Activated B cell treated with CpG ODN at 0.5 μM for 24 hours (primary cell): ENCODE data around the gene C2CD4C. TPM values are rescaled to one million over a fixed set of nuclear protein-coding genes. Genes with fewer than 3 reads are reported as not detected.
"Not testable (repeated sequence)": the region's sequence is repeated elsewhere in the genome, so short reads cannot be mapped to it uniquely, and the experiment has no call there.

Source experiments
- ATAC-seq: fragments of 200-7000 bp; cut with Tn5 transposase; one replicate; pipeline ENCODE4 v1.10.0; 2021; ENCODE audit warnings: low read depth, mild to moderate bottlenecking, moderate library complexity
- CTCF ChIA-PET: fragments of 350-600 bp; sonication (Branson Sonifier 250); formaldehyde crosslinking; loops from one replicate; lab custom pipeline; 2021; ENCODE audit warnings: antibody characterized with exemption; lab: Charles Lee
- POLR2A ChIA-PET: fragments of 350-600 bp; sonication (Branson Sonifier 250); formaldehyde crosslinking; loops from one replicate; lab custom pipeline; 2021; ENCODE audit warnings: antibody characterized with exemption; lab: Charles Lee
- DNase-seq: peaks from one replicate; pipeline ENCODE4 v3.0.0; 2022
- H3K27ac Mint-ChIP-seq: one replicate; pipeline ENCODE4 v1.8.0; 2020; ENCODE audit warnings: mixed read lengths
- H3K27me3 Mint-ChIP-seq: one replicate; pipeline ENCODE4 v1.8.0; 2021; ENCODE audit warnings: mixed read lengths
- H3K36me3 Mint-ChIP-seq: one replicate; pipeline ENCODE4 v1.8.0; 2021; ENCODE audit warnings: low read depth, mixed read lengths
- H3K4me1 Mint-ChIP-seq: one replicate; pipeline ENCODE4 v1.8.0; 2021; ENCODE audit warnings: mixed read lengths
- H3K4me3 Mint-ChIP-seq: one replicate; pipeline ENCODE4 v1.8.0; 2020; ENCODE audit warnings: mild to moderate bottlenecking, mixed read lengths
- H3K9me3 Mint-ChIP-seq: one replicate; pipeline ENCODE4 v1.8.0; 2020; ENCODE audit warnings: mixed read lengths
- intact Hi-C: fragments of 100-400 bp; cut with micrococcal nuclease; formaldehyde crosslinking; loops from one replicate; pipeline ENCODE4 v1.15.1; 2024
- total RNA-seq: library from RNA; stranded (reverse); gene quantifications from 2 replicates; pipeline ENCODE4 v1.2.3, GENCODE V29; 2022
- TF ChIP-seq, protein P1 (sequence below): fragments of 200-600 bp; IDR thresholded peaks from one replicate; pipeline ENCODE4 v1.8.0; 2022; ENCODE audit warnings: antibody characterized with exemption, mild to moderate bottlenecking

The C2CD4C gene
- total RNA-seq, 1 donor from 2014 or later, result not detected

DNA sequence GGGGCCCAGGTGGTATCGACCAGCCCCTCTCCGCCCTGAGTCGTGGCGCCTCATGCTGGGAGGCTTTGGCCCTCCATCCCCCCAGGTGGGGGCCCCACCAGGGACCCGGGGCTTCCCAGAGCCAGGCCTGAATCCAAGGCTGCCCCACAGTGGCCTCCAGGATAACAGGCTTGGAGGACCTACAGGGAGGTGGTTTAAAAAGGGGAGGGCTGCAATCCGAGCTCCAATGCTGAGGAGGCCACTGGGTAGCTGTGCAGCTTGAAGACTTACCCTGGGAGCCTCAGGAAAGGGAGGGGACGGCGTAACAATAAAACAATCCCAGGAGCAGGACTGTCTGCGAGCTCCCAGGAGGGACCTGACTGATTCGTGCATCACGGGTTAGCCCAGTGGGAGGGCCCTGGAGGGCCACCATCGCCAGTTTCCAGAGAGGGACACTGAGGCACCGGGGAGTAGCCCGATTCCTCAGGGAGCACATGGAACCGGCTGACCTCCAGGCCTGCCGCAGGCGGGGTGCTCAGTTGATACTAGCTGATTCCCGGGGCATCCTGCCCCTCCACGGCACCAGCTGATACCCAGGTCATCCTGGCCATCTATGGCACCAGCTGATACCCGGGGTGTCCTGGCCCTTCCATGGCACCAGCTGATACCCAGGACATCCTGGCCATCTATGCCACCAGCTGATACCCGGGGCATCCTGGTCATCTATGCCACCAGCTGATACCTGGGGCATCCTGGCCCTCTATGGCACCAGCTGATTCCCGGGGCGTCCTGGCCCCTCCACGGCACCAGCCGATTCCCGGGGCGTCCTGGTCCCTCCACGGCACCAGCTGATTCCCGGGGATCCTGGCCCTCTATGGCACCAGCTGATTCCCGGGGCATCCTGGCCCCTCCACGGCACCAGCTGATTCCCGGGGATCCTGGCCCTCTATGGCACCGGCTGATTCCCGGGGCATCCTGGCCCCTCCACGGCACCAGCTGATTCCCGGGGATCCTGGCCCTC, 3.7 kb upstream of the C2CD4C start:
- peaks cover 10% of the 10 kb centered on the region for H3K27me3 Mint-ChIP-seq
- H3K27ac Mint-ChIP-seq, result no peak overlapping the region
- no peak overlapping the region for H3K4me3 Mint-ChIP-seq
- H3K4me1 Mint-ChIP-seq, result peaks cover 6% of the 10 kb centered on the region
- DNase-seq (no peak), ATAC-seq (no peak)
- ChIA-PET POLR2A (no interaction called here), CTCF (no interaction called here)
- intact Hi-C loops, result no loop called here
- no peaks in the 10 kb centered on the region for H3K36me3 Mint-ChIP-seq
- no peaks in the 10 kb centered on the region for H3K9me3 Mint-ChIP-seq
- TF ChIP-seq, protein P1, sequence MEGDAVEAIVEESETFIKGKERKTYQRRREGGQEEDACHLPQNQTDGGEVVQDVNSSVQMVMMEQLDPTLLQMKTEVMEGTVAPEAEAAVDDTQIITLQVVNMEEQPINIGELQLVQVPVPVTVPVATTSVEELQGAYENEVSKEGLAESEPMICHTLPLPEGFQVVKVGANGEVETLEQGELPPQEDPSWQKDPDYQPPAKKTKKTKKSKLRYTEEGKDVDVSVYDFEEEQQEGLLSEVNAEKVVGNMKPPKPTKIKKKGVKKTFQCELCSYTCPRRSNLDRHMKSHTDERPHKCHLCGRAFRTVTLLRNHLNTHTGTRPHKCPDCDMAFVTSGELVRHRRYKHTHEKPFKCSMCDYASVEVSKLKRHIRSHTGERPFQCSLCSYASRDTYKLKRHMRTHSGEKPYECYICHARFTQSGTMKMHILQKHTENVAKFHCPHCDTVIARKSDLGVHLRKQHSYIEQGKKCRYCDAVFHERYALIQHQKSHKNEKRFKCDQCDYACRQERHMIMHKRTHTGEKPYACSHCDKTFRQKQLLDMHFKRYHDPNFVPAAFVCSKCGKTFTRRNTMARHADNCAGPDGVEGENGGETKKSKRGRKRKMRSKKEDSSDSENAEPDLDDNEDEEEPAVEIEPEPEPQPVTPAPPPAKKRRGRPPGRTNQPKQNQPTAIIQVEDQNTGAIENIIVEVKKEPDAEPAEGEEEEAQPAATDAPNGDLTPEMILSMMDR, result no peak

DNA sequence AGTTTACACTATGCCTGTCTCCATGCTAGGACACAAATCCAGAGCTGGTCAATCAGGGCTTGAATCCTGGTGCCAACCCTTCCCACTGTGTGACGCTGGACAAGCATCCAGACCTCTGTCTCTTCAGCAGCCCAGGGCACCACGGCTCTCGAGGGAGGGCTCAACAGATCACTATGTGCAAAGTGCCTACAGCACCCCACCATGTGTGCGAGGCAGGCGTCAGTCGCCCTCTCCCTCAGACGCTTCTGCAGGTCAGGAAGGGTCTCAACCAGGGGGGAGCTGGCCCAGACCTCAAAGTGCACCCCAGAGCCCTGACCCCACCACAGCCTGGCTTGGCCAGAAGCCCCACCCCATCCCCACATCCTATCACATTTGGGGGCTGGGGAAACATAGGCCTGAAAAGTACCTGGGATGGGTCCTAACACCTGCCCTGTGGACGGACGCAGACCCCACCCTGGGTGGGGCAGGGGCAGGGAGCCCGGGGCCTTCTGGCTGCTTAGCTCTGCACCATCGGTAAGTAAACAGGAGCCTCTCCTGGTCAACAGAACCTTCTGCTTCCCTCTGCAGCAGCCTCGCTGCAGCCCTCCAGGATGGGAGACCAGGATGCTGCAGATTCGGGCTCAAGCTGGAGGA, 2.9 kb upstream of the C2CD4C start:
- ATAC-seq (no peak), DNase-seq (no peak)
- POLR2A ChIA-PET, result no interaction called here
- Mint-ChIP-seq H3K27me3 (peaks cover 10% of the 10 kb centered on the region), H3K4me1 (peaks cover 6% of the 10 kb centered on the region), H3K4me3 (no peak overlapping the region), H3K27ac (no peak overlapping the region), H3K9me3 (no peaks in the 10 kb centered on the region), H3K36me3 (no peaks in the 10 kb centered on the region)
- CTCF ChIA-PET, result no interaction called here
- intact Hi-C loops, result no loop called here
- TF ChIP-seq, protein P1, result no peak

DNA sequence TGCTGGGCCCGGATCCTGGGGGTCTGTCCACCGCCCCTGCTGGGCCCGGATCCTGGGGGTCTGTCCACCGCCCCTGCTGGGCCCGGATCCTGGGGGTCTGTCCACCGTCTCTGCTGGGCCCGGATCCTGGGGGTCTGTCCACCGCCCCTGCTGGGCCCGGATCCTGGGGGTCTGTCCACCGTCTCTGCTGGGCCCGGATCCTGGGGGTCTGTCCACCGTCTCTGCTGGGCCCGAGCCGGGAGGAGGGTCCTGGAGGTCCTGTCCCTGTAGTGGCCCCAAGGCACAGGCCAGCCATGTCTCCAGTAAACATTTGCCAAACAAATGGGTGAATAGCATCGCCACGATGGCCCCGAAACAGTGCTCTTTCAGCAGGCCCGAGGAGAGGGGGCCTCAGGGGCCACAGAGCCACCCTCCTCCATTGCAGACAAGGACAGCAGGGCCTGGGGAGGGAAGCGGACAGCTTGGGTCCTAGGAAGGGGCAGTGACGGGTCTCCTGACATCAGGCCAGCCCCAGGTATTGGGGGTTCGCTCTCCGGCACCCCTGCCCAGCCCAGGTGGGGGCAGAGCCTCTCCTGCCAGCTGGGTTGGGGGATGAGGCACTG, 2.3 kb upstream of the C2CD4C start:
- H3K27ac Mint-ChIP-seq, H3K9me3 Mint-ChIP-seq, CTCF ChIA-PET, H3K36me3 Mint-ChIP-seq, DNase-seq, H3K4me1 Mint-ChIP-seq, POLR2A ChIA-PET, intact Hi-C loops, ATAC-seq, H3K4me3 Mint-ChIP-seq: not testable (repeated sequence)
- H3K27me3 Mint-ChIP-seq, result peaks cover 10% of the 10 kb centered on the region

DNA sequence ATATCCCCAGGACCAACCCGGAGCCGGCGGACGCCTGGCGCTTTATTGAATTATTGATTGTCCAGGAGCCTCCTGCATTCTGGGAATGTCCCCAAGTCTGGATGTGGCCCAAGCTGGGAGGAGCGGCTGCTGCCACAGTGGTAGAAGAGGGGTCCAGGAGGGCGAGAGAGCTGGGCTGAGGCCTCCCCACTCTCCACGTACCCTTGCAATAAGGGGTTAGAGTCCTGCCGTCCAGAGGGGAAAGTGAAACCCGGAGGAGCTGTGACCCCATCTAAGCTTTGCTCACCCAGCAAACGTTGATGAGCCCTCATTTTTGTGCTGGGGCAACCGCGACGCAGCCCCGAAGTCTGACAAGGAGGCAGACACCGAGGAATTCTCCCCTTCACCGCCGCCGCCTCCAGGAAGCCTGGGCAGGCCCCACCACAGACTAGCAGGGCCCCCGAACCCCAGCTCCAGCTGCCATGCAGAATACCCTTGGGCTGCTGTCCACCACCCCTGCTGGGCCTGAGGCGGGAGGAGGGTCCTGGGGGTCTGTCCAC, 1.4 kb upstream of the C2CD4C start:
- no peaks in the 10 kb centered on the region for H3K36me3 Mint-ChIP-seq
- DNase-seq (no peak), ATAC-seq (no peak)
- intact Hi-C loops, result no loop called here
- H3K27ac Mint-ChIP-seq, result no peak overlapping the region
- no peak overlapping the region for H3K4me3 Mint-ChIP-seq
- H3K4me1 Mint-ChIP-seq, result peaks cover 6% of the 10 kb centered on the region
- H3K27me3 Mint-ChIP-seq, result peaks cover 11% of the 10 kb centered on the region
- TF ChIP-seq, protein P1, result no peak
- CTCF ChIA-PET, result no interaction called here
- no peaks in the 10 kb centered on the region for H3K9me3 Mint-ChIP-seq
- POLR2A ChIA-PET, result no interaction called here

DNA sequence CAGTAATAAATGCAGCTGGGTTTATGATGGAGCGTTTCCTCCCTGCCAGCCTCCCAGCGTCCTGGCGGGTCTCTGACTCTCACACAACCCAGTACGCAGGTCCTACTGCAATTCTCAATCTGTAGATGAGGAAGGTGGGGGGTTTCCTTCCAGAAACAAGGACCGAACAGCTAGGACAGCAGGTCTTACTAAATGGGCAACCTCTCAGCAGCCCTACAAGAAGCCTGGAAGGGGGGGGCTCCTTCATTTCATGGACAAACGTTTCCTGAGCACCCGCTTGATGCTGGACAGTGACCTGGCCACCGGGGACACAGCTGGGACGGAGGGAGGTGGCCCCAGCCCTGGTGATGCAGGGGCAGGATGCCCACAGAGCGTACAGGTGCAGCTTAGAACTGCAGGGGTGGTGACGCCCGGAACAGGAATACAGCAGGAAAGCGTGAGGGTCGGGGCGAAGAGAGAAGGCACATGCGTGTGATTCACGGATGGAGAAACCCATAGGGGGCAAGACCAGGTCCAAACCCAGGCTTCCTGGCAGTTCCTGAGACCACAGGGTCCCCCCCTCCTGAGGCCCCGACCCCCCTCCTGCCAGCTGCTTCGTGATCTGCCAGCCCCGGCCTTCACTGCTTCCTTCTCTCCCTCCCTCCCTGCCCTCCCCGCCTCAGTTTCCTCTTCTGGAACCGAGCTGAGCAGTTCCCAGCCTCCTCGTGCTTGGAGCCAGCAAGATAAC, 732 bp upstream of the C2CD4C start:
- Mint-ChIP-seq H3K36me3 (no peaks in the 10 kb centered on the region), H3K4me1 (peaks cover 6% of the 10 kb centered on the region), H3K9me3 (no peaks in the 10 kb centered on the region), H3K27ac (no peak overlapping the region), H3K4me3 (peak overlapping the region; percentile 75), H3K27me3 (peaks cover 12% of the 10 kb centered on the region)
- DNase-seq, result no peak
- intact Hi-C loops, result no loop called here
- TF ChIP-seq, protein P1, result no peak
- peak; percentile 14 for ATAC-seq
- POLR2A ChIA-PET, result no interaction called here
- CTCF ChIA-PET, result no interaction called here
